ENCODE data around the gene KRT71.

DNA sequence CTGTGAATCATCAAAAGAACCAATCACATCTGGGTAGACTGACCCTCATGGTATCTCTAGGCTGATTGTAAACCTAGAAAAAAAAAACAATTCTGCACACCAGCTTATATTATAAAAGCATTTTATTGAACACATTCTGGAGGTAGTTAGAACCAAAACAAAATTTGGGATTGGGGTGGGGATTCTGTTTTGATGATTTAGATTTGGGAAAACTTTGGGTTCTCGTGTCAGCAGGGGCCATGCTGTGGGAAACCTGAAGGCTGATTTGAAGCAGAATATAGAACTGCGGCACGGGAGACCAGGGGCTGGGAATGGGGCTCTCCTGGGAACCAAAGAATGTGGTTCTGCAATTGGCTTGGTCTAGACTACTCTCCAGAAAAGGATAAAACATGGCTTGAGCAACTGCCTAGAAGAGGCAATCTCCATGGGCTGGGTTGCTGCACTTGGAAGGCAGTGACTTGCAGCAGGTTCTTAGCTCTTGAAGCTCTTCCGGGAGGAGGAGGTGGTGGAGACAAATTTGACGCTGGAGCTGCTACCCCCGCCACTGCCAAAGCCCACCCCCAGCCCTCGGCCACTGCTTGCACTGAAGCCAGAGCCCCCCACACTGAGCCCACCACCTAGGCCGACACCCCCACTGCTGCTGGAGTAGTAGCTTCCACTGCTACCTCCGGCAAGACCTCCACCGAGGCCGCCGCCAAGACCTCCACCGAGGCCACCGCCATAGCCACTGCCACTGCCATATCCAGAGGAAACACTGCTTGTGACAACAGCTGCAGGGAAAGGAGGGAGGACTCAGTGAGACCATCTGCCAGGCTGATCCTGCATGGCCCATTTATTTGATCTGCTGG, 38.2 kb downstream of the KRT71 start:
- TF ChIP-seq EZH2 (IDR thresholded peaks at IDR 0.05; ENCODE audit: low read depth) (no peak), CTCF (conservative IDR thresholded peaks at IDR 0.05) (no peak)
